ENCODE results near the gene FLRT1. TPM values are rescaled to one million over a fixed set of nuclear protein-coding genes. Genes with fewer than 3 reads are reported as not detected.

FLRT1 gene
- total RNA-seq, 3 donors from 2014 or later: not detected

DNA sequence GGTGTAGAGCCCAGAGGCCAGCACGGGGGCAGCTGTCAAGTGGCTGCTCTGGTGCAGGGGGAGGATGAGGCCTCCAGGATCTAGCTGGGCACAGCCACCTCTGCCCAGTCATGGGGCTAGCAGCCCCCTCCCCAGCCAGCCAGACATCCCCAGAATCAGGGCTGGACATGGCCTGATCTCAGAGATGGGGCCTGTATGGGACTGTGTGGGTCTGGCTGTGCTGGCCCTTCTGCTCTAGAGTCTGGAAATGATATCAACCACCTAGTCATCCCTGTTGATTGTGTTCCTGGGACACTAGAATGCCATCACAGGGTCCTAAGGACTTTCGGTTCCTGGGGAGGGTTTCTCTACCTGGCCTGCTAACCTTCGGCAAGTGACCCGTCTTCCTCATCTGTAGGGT, 2.8 kb downstream of the FLRT1 start:
- intact Hi-C loops (cut with DNase I; ENCODE audit: low total_unique reads): no loop called here
- no peaks in the 10 kb centered on the region for H3K36me3 ChIP-seq
- H3K4me3 ChIP-seq: no peak overlapping the region
- no peak for DNase-seq (ENCODE audit: low spot score in 2 of 2)
- H3K27me3 ChIP-seq: peaks cover 6 to 23% of the 10 kb centered on the region in 2 donors
- no peak overlapping the region for H3K27ac ChIP-seq
- H3K9me3 ChIP-seq: no peaks in the 10 kb centered on the region
- TF ChIP-seq, protein P1, sequence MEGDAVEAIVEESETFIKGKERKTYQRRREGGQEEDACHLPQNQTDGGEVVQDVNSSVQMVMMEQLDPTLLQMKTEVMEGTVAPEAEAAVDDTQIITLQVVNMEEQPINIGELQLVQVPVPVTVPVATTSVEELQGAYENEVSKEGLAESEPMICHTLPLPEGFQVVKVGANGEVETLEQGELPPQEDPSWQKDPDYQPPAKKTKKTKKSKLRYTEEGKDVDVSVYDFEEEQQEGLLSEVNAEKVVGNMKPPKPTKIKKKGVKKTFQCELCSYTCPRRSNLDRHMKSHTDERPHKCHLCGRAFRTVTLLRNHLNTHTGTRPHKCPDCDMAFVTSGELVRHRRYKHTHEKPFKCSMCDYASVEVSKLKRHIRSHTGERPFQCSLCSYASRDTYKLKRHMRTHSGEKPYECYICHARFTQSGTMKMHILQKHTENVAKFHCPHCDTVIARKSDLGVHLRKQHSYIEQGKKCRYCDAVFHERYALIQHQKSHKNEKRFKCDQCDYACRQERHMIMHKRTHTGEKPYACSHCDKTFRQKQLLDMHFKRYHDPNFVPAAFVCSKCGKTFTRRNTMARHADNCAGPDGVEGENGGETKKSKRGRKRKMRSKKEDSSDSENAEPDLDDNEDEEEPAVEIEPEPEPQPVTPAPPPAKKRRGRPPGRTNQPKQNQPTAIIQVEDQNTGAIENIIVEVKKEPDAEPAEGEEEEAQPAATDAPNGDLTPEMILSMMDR (IDR thresholded peaks at IDR 0.05): no peak
- no peak for TF ChIP-seq POLR2AphosphoS5 (IDR thresholded peaks at IDR 0.05)
- TF ChIP-seq POLR2A (IDR thresholded peaks at IDR 0.05): no peak
- peaks cover 5 to 15% of the 10 kb centered on the region in 2 donors for H3K4me1 ChIP-seq

DNA sequence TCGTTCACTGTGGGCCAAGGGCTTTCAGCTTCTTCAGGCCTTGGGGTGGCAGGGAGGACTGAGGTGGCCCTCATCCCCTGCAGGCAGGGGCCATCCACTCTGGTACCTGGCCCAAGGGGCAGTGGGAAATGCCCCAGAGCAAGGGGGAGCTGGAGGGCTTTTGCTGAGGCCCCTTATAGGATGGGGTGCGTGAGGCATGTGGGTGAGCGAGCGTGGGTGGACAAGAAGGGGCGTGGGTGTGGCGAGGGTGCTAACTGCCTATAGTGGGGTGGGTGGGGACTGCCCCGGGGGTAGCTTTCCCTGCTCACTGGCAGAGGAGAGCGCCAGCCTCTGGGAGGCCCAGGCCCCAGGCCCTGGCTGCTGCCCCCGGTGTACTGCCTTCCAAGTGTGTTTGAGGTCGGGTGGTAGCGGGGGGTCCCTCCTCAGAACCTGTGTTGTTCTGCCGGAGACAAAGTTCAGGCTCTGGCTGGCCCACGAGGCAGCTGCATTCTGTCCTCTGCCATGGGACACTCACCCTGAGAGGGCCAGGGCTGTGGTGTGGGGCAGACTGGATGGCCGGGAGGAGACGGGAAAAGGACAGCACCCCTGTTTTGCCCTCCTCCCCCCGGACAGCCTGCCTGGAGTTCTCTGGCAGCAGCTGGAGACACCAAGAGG, 3.4 kb downstream of the FLRT1 start:
- no peaks in the 10 kb centered on the region for H3K9me3 ChIP-seq
- intact Hi-C loops (cut with DNase I; ENCODE audit: low total_unique reads): no loop called here
- peaks cover 6 to 20% of the 10 kb centered on the region in 2 donors for H3K27me3 ChIP-seq
- H3K4me1 ChIP-seq: peaks cover 5 to 15% of the 10 kb centered on the region in 2 donors
- no peaks in the 10 kb centered on the region for H3K36me3 ChIP-seq
- TF ChIP-seq, protein P1 (IDR thresholded peaks at IDR 0.05): no peak
- TF ChIP-seq POLR2AphosphoS5 (IDR thresholded peaks at IDR 0.05) (no peak), POLR2A (IDR thresholded peaks at IDR 0.05) (no peak)
- no peak for DNase-seq (ENCODE audit: low spot score in 2 of 2)
- no peak overlapping the region for H3K4me3 ChIP-seq
- H3K27ac ChIP-seq: no peak overlapping the region

DNA sequence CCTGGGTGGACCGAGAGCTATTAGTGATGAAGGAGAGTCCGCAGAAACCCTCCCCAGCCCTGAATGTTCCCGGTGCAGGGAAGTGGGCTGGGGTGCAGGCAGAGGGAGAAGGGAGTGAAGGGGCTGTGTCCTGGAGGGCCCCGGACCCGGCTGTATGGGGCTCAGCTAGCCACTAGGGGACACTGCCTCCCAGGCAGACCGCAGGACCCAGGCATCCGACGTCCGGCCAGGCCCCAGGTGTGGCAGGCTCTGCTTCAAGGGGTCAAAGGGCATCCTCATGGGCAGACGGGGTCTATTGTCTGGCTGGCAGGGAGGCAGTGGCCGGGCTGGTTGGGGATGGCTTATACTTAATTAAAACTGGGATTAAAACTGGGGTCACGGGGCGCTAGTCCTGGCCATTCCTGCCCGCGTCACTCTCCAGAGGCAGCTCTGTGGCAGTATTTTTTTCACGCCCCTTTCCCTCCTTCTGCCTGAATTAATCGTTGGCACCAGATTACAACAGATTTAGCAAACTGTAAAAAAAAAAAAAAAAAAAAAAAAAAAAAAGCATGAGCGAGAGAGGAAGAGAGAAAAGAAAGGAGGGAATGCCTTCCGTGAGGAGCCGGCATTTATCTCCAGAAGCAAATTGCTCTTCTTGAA, 5.1 kb downstream of the FLRT1 start:
- H3K4me1 ChIP-seq: peaks cover 0 to 12% of the 10 kb centered on the region in 2 donors
- no peak overlapping the region for H3K27ac ChIP-seq
- intact Hi-C loops (cut with DNase I; ENCODE audit: low total_unique reads): no loop called here

DNA sequence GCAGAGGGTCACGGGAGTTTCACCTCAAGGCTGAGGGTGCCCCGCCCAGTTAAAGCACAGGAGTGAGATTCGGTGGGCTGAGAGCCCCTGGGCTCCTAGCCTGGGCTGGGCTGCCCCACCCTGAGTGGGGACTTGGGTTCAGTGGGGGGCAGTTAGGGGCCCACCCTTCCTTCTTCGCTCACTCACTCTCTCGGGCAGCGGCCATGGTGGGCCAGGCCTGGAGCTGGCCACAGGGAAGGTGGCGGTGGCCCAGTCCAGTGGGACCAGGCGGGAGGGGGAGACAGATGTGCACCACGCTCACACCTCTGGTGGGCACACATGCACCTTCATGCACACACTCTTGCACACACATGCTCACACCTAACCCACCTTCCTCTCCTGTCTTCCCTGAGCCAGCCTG, 6.1 kb downstream of the FLRT1 start:
- no peak for DNase-seq (ENCODE audit: low spot score in 2 of 2)
- H3K4me3 ChIP-seq: no peak overlapping the region
- H3K4me1 ChIP-seq: peaks cover 0 to 1% of the 10 kb centered on the region in 2 donors
- no peaks in the 10 kb centered on the region for H3K36me3 ChIP-seq
- intact Hi-C loops (cut with DNase I; ENCODE audit: low total_unique reads): no loop called here
- H3K27ac ChIP-seq: no peak overlapping the region
- no peaks in the 10 kb centered on the region for H3K9me3 ChIP-seq
- TF ChIP-seq POLR2AphosphoS5 (IDR thresholded peaks at IDR 0.05): no peak
- TF ChIP-seq POLR2A (IDR thresholded peaks at IDR 0.05): no peak
- TF ChIP-seq, protein P1 (IDR thresholded peaks at IDR 0.05): no peak
- no peaks in the 10 kb centered on the region for H3K27me3 ChIP-seq

More for the DNA sequence above, 5.1 kb downstream of the FLRT1 start:
- TF ChIP-seq POLR2AphosphoS5 (IDR thresholded peaks at IDR 0.05): no peak
- no peak for TF ChIP-seq POLR2A (IDR thresholded peaks at IDR 0.05)
- TF ChIP-seq, protein P1 (IDR thresholded peaks at IDR 0.05): no peak
- DNase-seq (ENCODE audit: low spot score in 2 of 2): no peak
- no peaks in the 10 kb centered on the region for H3K9me3 ChIP-seq
- no peak overlapping the region for H3K4me3 ChIP-seq
- H3K27me3 ChIP-seq: peaks cover 0 to 9% of the 10 kb centered on the region in 2 donors
- H3K36me3 ChIP-seq: no peaks in the 10 kb centered on the region

DNA sequence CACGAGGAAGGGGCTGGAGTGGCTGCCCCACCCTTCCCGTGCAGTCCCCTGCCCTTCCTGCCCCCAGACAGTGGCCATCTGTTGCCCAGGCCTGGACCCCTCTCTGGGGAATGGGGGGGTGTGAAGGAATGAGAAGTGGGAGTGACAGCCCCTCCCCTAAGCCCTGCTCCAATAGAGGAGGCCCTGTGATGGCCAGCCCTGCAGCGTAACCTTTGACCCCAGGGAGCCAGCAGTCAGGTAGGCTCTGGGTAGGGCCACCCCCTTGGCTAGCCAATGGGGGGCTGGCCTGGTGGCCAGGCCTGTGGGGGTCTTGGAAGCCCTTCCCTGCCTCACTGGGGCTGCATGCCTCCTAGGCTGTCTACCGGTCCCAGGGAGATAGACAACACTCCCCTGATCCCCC, 6.6 kb downstream of the FLRT1 start:
- no peak for DNase-seq (ENCODE audit: low spot score in 2 of 2)
- Histone ChIP-seq H3K4me3 (no peak overlapping the region), H3K36me3 (no peaks in the 10 kb centered on the region), H3K27ac (no peak overlapping the region), H3K4me1 (no peaks in the 10 kb centered on the region), H3K9me3 (no peaks in the 10 kb centered on the region), H3K27me3 (no peaks in the 10 kb centered on the region)
- TF ChIP-seq, protein P1 (IDR thresholded peaks at IDR 0.05): no peak
- TF ChIP-seq POLR2A (IDR thresholded peaks at IDR 0.05): no peak
- TF ChIP-seq POLR2AphosphoS5 (IDR thresholded peaks at IDR 0.05): no peak
- intact Hi-C loops (cut with DNase I; ENCODE audit: low total_unique reads): no loop called here
